KOPT-K1 (cell line): ENCODE data around the gene MCF2L2.
A peak's percentile ranks its signal among the peaks of the same experiment; 100 is the strongest.
"Not testable (repeated sequence)": the region's sequence is repeated elsewhere in the genome, so short reads cannot be mapped to it uniquely, and the experiment has no call there.

Experiments
- H3K27ac ChIP-seq: fragments of 200-600 bp; sonication (generic); 2 replicates; pipeline ENCODE4 v1.5.1; 2016; ENCODE audit warnings: antibody characterized with exemption, mild to moderate bottlenecking, low read depth, low read length; ENCODE audit not compliant: poor library complexity, severe bottlenecking
- H3K36me3 ChIP-seq: fragments of 200-600 bp; sonication (generic); 2 replicates; pipeline ENCODE4 v1.5.1; 2017; ENCODE audit warnings: antibody characterized with exemption, mild to moderate bottlenecking, low read length, moderate library complexity; ENCODE audit not compliant: insufficient read depth
- H3K9me3 ChIP-seq: fragments of 200-600 bp; sonication (generic); 2 replicates; pipeline ENCODE4 v1.5.1; 2017; ENCODE audit warnings: antibody characterized with exemption, low read length, mild to moderate bottlenecking; ENCODE audit not compliant: insufficient read depth, poor library complexity, severe bottlenecking

MCF2L2 gene, protein sequence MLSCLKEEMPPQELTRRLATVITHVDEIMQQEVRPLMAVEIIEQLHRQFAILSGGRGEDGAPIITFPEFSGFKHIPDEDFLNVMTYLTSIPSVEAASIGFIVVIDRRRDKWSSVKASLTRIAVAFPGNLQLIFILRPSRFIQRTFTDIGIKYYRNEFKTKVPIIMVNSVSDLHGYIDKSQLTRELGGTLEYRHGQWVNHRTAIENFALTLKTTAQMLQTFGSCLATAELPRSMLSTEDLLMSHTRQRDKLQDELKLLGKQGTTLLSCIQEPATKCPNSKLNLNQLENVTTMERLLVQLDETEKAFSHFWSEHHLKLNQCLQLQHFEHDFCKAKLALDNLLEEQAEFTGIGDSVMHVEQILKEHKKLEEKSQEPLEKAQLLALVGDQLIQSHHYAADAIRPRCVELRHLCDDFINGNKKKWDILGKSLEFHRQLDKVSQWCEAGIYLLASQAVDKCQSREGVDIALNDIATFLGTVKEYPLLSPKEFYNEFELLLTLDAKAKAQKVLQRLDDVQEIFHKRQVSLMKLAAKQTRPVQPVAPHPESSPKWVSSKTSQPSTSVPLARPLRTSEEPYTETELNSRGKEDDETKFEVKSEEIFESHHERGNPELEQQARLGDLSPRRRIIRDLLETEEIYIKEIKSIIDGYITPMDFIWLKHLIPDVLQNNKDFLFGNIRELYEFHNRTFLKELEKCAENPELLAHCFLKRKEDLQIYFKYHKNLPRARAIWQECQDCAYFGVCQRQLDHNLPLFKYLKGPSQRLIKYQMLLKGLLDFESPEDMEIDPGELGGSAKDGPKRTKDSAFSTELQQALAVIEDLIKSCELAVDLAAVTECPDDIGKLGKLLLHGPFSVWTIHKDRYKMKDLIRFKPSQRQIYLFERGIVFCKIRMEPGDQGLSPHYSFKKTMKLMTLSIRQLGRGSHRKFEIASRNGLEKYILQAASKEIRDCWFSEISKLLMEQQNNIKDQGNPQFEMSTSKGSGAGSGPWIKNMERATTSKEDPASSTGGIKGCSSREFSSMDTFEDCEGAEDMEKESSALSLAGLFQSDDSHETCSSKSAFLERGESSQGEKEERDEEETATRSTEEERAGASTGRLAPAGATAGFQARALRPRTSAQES

DNA sequence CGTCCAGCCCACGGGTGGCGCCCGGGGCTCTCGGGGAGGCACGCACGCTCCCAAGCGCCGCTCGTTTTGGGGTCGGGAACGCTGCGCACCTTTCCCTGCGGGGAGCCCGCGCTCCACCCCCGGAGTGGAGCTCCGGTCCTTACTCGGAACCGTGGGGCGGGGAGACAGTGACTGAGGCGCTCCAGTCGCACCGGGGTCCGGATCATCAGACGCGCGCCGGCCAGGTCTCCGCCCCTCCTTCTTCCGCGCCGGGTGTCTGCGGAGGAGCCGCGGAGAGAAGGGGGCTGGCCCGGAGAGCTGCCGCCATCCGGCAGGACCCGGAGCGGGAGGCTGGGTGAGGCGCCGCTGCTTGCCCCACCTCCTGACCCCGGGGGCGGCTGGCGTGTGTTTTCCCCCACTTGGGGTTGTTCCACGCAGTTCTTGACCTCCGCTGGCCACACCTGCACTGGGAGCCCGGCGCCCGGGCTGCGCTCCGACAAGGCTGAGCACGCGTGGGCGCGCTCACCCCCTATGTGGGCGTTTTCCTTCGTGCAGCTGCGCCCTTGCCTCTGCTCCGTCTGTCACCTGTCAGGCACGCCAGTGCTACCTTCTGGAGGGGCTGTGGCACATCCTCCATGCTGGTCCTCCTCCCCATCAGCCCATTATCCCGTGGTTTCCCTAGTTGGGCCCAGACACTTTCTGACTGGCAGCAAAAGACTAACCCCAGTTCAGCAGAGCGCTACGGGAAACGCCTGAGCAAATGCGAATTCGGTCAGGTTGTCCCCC lies at the start of gene MCF2L2:
Gene MCF2L2 (minus strand): TSS at position 173 of the 765 bp plus-strand sequence. CDS start 642 bp downstream, outside the sequence.
- H3K9me3 ChIP-seq, result no peaks in the 10 kb centered on the region
- peak within 1 kb of the TSS; percentile 51 for H3K27ac ChIP-seq
- no peaks in the 10 kb centered on the region for H3K36me3 ChIP-seq

DNA sequence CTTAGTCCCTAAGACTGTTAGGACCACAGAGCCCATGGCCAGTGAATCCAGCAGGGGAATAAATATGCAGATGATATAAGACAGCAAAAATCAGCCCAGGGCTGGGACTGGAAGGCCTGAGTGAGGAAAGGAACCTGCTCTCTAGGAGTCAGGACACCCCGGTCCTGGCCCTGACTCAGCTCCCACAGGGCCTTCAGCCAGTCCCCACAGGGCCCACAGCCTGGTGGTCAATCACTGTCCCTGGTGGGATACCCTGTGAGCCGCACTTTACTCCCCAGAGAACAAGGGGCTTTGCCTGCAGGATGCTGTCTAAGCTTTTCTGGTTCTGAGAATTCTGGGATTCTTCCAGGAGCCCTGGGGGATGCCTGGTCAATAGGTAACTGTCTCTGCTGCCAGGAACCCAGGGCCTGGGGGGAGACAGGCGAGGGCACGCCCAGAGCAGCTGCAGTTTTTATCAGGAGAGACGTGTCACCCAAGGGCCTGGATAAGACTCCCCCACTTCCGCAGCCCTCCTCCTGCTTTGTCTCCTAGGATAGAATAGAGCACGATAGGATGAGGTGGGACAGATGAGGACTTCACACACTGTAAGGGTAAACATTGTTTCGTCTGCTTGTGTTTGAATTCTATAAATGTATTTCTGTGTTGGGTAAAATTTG lies 49.5 kb upstream of the MCF2L2 start:
- Histone ChIP-seq H3K9me3 (no peaks in the 10 kb centered on the region), H3K27ac (no peak overlapping the region), H3K36me3 (no peaks in the 10 kb centered on the region)

DNA sequence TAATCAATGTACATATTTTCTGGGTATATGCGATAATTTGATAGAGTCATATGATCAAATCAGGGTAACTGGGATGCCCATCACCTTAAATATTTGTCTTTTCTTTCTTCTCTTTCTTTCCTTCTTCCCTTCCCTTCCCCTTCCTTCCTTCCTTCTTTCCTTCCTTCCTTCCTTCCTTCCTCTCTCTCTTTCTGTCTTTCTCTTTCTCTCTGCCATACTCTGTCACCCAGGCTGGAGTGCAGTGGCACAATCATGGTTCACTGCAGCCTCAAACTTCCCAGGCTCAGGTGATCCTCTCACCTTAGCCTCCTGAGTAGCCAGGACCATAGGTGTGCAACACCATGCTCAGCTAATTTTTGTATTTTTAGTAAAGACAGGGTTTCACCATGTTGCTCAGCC lies 47.3 kb upstream of the MCF2L2 start:
- H3K9me3 ChIP-seq, H3K36me3 ChIP-seq, H3K27ac ChIP-seq: not testable (repeated sequence)

DNA sequence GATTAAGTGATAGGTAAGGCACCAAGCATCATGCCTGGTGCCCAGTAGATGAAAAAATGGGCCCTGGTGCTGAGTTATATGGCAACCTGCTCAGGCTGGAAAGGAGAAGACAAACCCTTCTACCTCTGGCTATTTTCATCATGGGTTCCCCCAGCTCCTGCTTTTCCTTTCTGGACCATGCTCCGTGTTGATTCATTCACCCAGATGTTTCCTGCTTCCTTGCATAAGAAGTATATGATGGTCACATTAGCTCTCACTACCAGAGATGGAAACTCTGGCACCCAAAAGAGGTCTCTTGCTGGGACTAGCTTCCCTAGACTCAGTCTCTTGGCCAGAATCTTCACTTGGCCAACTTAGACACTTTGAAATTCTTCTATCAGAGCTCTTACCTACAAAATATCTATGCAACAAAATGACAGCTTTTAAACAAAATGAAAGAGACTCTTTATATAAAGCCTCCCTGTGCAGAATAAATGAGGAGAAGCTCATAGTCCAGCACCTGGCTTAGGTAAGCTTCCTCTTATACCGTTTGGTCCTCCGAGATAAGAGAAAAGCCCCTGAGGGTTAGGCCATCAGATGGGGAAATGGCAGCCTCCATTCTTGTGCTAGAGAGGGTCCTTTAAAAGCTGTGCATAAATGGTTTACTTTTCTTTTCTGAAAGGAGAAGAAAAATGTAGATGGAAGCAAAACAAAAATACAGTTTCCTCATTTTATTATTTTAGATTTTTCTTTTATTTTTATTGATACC lies 46.8 kb upstream of the MCF2L2 start:
- no peaks in the 10 kb centered on the region for H3K36me3 ChIP-seq
- H3K9me3 ChIP-seq, result no peaks in the 10 kb centered on the region
- no peak overlapping the region for H3K27ac ChIP-seq

DNA sequence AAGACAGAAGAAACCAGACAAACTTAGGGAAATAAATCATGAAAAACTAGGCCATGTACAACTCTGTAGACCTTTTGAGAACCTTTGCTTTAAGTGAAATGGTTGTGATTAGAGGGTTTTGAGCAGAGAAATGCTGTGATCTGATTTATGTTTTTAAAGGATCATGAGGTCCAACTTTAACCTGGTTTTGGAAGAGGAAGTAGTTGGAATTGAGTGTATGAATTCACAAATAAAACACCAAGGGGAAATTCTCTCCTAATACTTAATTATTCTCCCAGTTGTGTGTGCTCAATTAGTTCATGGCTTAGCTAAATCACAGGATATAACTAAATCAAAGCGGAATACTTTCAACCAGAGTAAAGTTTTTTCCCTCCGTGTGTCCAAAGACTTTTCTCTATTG lies 45.5 kb upstream of the MCF2L2 start:
- H3K9me3 ChIP-seq, result no peaks in the 10 kb centered on the region
- no peaks in the 10 kb centered on the region for H3K36me3 ChIP-seq
- H3K27ac ChIP-seq, result no peak overlapping the region

DNA sequence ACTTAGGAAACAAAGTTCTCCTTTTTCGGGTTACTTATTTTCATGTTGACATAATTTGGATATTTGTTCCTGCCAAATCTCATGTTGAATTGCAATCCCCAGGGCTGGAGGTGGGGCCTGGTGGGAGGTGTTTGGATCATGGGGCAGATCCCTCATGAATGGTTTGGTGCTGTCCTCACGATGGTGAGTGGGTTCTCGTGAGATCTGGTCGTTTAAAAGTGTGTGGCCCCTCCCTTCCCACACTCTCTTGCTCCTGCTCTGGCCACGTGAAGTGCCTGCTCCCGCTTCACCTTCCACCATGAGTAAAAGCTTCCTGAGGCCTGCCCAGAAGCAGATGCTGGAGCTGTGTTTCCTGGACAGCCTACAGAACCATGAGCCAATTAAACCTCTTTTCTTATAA lies 43.7 kb upstream of the MCF2L2 start:
- Histone ChIP-seq H3K9me3 (no peaks in the 10 kb centered on the region), H3K27ac (no peak overlapping the region), H3K36me3 (no peaks in the 10 kb centered on the region)

DNA sequence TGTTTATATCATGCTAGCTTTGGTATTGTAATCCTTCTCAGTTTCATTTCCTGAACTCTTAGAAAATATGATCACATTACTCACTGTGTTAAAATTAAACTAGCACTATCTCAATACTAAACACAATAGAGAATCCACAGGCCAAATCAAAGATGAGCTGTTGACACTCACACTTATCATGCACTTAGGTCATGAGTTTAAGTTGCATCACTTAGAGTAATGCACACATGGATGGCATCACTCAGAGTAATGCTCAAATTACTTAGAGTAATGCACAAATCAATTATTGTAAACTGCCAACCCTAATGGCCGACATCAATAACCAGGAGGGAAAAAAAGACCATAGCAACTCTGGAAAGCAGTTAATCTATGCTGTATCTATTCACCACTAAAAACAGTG lies 40.0 kb upstream of the MCF2L2 start:
- Histone ChIP-seq H3K36me3 (no peaks in the 10 kb centered on the region), H3K27ac (no peak overlapping the region), H3K9me3 (no peaks in the 10 kb centered on the region)

DNA sequence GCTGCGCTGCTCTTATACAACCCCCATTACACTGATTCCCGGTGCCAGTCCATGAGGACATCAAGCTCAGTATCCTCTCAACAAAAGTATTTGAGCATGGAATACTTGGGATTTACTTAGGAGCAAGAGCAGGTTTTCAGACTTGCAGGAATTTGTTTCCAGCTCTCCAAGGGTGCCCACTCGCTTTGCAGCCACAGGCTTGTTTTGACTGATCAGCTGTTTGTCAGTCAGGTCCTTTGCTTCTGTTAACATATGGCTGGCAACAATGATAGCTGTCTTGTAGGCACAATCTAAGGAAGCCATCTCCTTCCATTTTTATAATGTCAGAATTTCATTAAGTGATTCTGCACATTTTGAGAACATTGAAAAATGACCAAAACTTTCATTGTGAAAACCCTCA lies 38.2 kb upstream of the MCF2L2 start:
- Histone ChIP-seq H3K27ac (no peak overlapping the region), H3K36me3 (no peaks in the 10 kb centered on the region), H3K9me3 (no peaks in the 10 kb centered on the region)

DNA sequence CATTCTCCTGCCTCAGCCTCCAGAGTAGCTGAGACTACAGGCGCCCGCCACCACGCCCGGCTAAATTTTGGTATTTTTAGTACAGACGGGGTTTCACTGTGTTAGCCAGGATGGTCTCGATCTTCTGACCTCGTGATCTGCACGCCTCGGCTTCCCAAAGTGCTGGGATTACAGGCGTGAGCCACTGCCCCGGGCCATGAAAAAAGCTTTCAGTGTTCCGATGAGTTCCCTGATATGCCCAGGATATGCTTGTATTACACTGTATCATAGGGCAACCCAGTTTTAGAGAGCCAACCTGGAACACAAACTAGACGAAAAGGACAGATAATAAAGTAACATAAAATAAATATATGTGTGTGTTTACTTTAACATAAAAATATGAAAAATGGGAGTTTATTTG lies 37.3 kb upstream of the MCF2L2 start:
- H3K27ac ChIP-seq, H3K9me3 ChIP-seq, H3K36me3 ChIP-seq: not testable (repeated sequence)

DNA sequence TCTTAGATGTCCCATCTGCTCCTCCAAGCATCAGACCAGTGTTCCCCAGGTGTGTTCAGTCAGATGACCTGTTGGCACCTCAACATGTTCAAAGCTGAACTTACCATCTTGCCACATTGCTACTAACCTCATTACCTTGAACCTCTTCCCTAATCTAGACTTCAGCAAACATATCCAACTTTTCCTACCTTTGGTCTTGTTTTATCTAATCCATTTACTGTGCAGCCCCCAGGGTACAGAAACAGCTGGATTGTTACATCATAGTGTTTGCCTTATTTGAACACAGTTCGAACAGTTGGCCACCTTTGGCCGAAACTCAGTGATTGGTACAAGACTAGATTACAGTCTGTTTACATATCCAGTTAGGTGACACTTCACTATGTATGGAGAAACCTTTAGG lies 36.1 kb upstream of the MCF2L2 start:
- Histone ChIP-seq H3K9me3 (no peaks in the 10 kb centered on the region), H3K36me3 (no peaks in the 10 kb centered on the region), H3K27ac (no peak overlapping the region)

DNA sequence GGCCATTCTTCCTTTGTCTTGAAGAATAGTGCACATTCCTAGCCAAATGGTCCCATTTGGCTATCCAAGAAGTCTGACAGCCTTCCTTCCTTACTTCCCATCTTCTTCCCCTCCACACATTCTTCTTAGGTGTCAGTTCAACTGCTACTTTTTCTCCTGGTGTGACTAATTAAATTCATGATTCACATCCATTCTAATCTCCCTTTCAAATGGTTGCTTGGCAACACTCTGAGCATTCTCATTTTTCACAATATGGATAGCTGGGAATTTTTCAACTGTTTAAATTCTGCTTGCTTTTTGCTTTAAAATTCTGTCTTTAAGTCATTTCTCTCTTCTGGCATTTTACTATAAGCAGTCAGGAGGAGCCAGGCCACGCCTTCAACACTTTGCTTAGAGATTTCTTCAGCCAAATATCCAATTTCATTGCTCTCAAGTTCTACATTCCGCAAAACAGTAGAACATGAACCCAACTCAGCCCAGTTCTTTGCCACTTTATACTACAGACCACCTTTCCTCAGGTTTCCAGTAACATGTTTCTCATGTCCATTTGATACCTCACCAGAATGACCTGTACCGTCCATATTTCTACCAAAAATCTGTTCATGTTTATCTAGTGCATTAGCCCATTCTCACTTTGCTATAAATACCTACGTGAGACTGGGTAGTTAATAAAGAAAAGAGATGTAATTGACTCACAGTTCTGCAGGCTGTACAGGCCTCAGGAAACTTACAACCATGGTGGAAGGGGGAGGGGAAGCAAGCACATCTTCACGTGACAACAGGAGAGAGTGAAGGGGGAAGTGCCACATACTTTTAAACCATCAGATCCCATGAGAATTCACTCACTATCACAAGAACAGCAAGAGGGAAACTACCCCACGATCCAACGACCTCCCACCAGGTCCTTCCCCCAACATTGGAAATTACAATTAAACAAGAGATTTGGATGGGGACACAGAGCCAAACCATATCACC lies 31.9 kb upstream of the MCF2L2 start:
- Histone ChIP-seq H3K9me3 (no peaks in the 10 kb centered on the region), H3K36me3 (no peaks in the 10 kb centered on the region), H3K27ac (no peak overlapping the region)

DNA sequence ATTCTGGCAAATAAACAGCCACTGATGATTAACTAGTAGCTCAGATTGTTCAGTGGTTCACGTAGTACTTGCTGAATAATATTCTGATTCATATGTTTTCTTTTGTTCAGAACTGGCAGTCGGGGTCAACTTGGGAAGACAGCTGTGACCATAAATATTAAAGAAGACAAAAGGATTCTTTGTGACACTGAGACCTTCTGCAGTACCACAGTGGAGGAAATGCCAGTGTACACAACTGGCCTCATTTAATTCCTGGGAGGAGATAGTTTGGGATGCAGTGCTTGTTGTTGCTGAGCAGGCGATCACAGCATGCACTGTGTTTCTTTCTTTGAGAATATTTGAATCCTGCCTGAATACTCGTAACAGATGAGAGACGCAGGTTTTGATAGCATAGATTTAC lies 26.7 kb upstream of the MCF2L2 start:
- Histone ChIP-seq H3K9me3 (no peaks in the 10 kb centered on the region), H3K36me3 (no peaks in the 10 kb centered on the region), H3K27ac (no peak overlapping the region)

DNA sequence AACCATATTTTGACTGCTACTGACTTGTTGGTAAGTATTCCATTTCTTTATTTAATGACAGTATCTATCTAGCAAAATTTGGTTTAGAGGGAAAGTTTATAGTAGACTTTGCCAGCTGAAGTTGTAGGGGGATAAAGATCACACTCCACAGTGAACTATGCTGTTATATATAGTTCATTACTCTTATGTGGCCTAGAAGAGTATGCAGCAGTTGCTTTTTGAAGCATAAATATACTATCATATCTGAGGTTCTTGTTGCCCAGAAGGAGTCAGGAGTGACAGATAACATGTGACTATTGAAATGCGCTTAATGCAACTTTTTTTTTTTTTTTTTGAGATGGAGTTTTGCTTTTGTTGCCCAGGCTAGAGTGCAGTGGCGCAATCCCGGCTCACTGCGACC lies 25.6 kb upstream of the MCF2L2 start:
- Histone ChIP-seq H3K36me3 (no peaks in the 10 kb centered on the region), H3K27ac (no peak overlapping the region), H3K9me3 (no peaks in the 10 kb centered on the region)
